Activated CD4-positive, alpha-beta T cell treated with anti-CD3 and anti-CD28 coated beads, Interleukin-2, amount 10 ng/mL, durations not matched to agents 7 days and 5 days (primary cell): ENCODE measurements around the gene KLHDC10. TPM values are rescaled to one million over a fixed set of nuclear protein-coding genes. Genes with fewer than 3 reads are reported as not detected.

Experiments used
- CTCF ChIA-PET: fragments of 350-600 bp; sonication (Branson Sonifier 250); formaldehyde crosslinking; loops from one replicate; lab custom pipeline; 2021; ENCODE audit warnings: antibody characterized with exemption; lab: Charles Lee
- POLR2A ChIA-PET: fragments of 350-600 bp; sonication (Branson Sonifier 250); formaldehyde crosslinking; loops from one replicate; lab custom pipeline; 2021; ENCODE audit warnings: antibody characterized with exemption; lab: Charles Lee
- DNase-seq: peaks from one replicate; pipeline ENCODE4 v3.0.0-alpha.2; 2020
- H3K27ac Mint-ChIP-seq: one replicate; pipeline ENCODE4 v1.8.0; 2021; ENCODE audit warnings: mild to moderate bottlenecking, moderate library complexity, mixed read lengths
- H3K27me3 Mint-ChIP-seq: one replicate; pipeline ENCODE4 v1.8.0; 2021; ENCODE audit warnings: mixed read lengths
- H3K36me3 Mint-ChIP-seq: one replicate; pipeline ENCODE4 v1.8.0; 2021; ENCODE audit warnings: low read depth, mixed read lengths
- H3K4me1 Mint-ChIP-seq: one replicate; pipeline ENCODE4 v1.8.0; 2021; ENCODE audit warnings: mixed read lengths
- H3K4me3 Mint-ChIP-seq: one replicate; pipeline ENCODE4 v1.8.0; 2021; ENCODE audit warnings: mild to moderate bottlenecking, moderate library complexity, mixed read lengths
- H3K9me3 Mint-ChIP-seq: one replicate; pipeline ENCODE4 v1.8.0; 2021; ENCODE audit warnings: mixed read lengths
- total RNA-seq, 2 experiments: library from RNA; stranded (reverse); gene quantifications; one replicate each; pipeline ENCODE4 v1.2.3, GENCODE V29; 2021

Gene KLHDC10
- total RNA-seq, 2 experiments from 2014 or later: 14.6 to 16.7 TPM

GRCh38 chr7:130129011-130129411, 58.7 kb downstream of the KLHDC10 start:
- Mint-ChIP-seq H3K27ac (no peak overlapping the region), H3K27me3 (no peaks in the 10 kb centered on the region), H3K4me3 (no peak overlapping the region), H3K36me3 (peaks cover 23% of the 10 kb centered on the region), H3K9me3 (no peaks in the 10 kb centered on the region), H3K4me1 (no peaks in the 10 kb centered on the region)
- POLR2A ChIA-PET: no interaction called here
- DNase-seq: no peak
- CTCF ChIA-PET: no interaction called here

- Mint-ChIP-seq H3K4me3 (no peak overlapping the region), H3K27ac (no peak overlapping the region), H3K9me3 (no peaks in the 10 kb centered on the region), H3K36me3 (peaks cover 32% of the 10 kb centered on the region), H3K27me3 (no peaks in the 10 kb centered on the region), H3K4me1 (peaks cover 10% of the 10 kb centered on the region)
- ChIA-PET POLR2A (no interaction called here), CTCF (interaction anchor here (0.6 to 1.1 kb wide), 3 partner anchors 24 to 61 kb away, joined by 3 to 5 read pairs (median 3); no protein-coding TSS in a partner anchor)
- DNase-seq: no peak
Measured at GRCh38 chr7:130131191-130131834, 61.0 kb downstream of the KLHDC10 start.

GRCh38 chr7:130131964-130132875, 61.9 kb downstream of the KLHDC10 start:
- Mint-ChIP-seq H3K9me3 (no peaks in the 10 kb centered on the region), H3K4me1 (peaks cover 18% of the 10 kb centered on the region), H3K27ac (no peak overlapping the region), H3K4me3 (no peak overlapping the region), H3K36me3 (peaks cover 35% of the 10 kb centered on the region), H3K27me3 (no peaks in the 10 kb centered on the region)
- ChIA-PET POLR2A (no interaction called here), CTCF (interaction anchor here (0.6 to 1.1 kb wide), 4 partner anchors 18 to 62 kb away, joined by 3 to 5 read pairs (median 3); no protein-coding TSS in a partner anchor)
- DNase-seq: no peak

- POLR2A ChIA-PET: no interaction called here
- H3K27ac Mint-ChIP-seq: no peak overlapping the region
- H3K27me3 Mint-ChIP-seq: no peaks in the 10 kb centered on the region
- CTCF ChIA-PET: interaction anchor here (0.7 to 1.2 kb wide), 3 partner anchors 11 to 24 kb away, joined by 3 to 4 read pairs (median 3); no protein-coding TSS in a partner anchor
- no peaks in the 10 kb centered on the region for H3K9me3 Mint-ChIP-seq
- no peak for DNase-seq
- H3K4me3 Mint-ChIP-seq: no peak overlapping the region
- peaks cover 18% of the 10 kb centered on the region for H3K4me1 Mint-ChIP-seq
- H3K36me3 Mint-ChIP-seq: peaks cover 40% of the 10 kb centered on the region
Measured at GRCh38 chr7:130133029-130133782, 62.9 kb downstream of the KLHDC10 start.

GRCh38 chr7:130134106-130134636, 63.8 kb downstream of the KLHDC10 start:
- no peak overlapping the region for H3K27ac Mint-ChIP-seq
- peaks cover 18% of the 10 kb centered on the region for H3K4me1 Mint-ChIP-seq
- POLR2A ChIA-PET: interaction anchor here (0.7 kb wide), 1 partner anchor 22 kb away, joined by 4 read pairs; no protein-coding TSS in a partner anchor
- H3K4me3 Mint-ChIP-seq: no peak overlapping the region
- peaks cover 37% of the 10 kb centered on the region for H3K36me3 Mint-ChIP-seq
- CTCF ChIA-PET: interaction anchor here (0.6 to 1.6 kb wide), 5 partner anchors 10 to 62 kb away, joined by 3 to 4 read pairs (median 4); no protein-coding TSS in a partner anchor
- no peaks in the 10 kb centered on the region for H3K27me3 Mint-ChIP-seq
- no peak for DNase-seq
- H3K9me3 Mint-ChIP-seq: no peaks in the 10 kb centered on the region

GRCh38 chr7:130134726-130135125, 64.4 kb downstream of the KLHDC10 start:
- peaks cover 36% of the 10 kb centered on the region for H3K36me3 Mint-ChIP-seq

GRCh38 chr7:130135208-130136205, 65.2 kb downstream of the KLHDC10 start:
- H3K36me3 Mint-ChIP-seq: peaks cover 32% of the 10 kb centered on the region
- DNase-seq: no peak
- H3K9me3 Mint-ChIP-seq: no peaks in the 10 kb centered on the region
- no peak overlapping the region for H3K27ac Mint-ChIP-seq
- POLR2A ChIA-PET: interaction anchor here (0.7 kb wide), 1 partner anchor 23 kb away, joined by 4 read pairs; no protein-coding TSS in a partner anchor
- CTCF ChIA-PET: interaction anchor here (1.6 kb wide), 1 partner anchor 63 kb away, joined by 4 read pairs; no protein-coding TSS in a partner anchor
- H3K27me3 Mint-ChIP-seq: no peaks in the 10 kb centered on the region
- no peak overlapping the region for H3K4me3 Mint-ChIP-seq
- H3K4me1 Mint-ChIP-seq: peaks cover 21% of the 10 kb centered on the region

More at GRCh38 chr7:130134726-130135125, 64.4 kb downstream of the KLHDC10 start:
- H3K27ac Mint-ChIP-seq: no peak overlapping the region
- H3K4me1 Mint-ChIP-seq: peaks cover 18% of the 10 kb centered on the region
- CTCF ChIA-PET: interaction anchor here (0.7 to 1.6 kb wide), 3 partner anchors 9 to 62 kb away, joined by 3 to 4 read pairs (median 4); no protein-coding TSS in a partner anchor
- POLR2A ChIA-PET: interaction anchor here (0.7 kb wide), 1 partner anchor 23 kb away, joined by 4 read pairs; no protein-coding TSS in a partner anchor
- H3K4me3 Mint-ChIP-seq: no peak overlapping the region
- DNase-seq: no peak
- H3K27me3 Mint-ChIP-seq: no peaks in the 10 kb centered on the region
- H3K9me3 Mint-ChIP-seq: no peaks in the 10 kb centered on the region

GRCh38 chr7:130136579-130137167, 66.3 kb downstream of the KLHDC10 start:
- peaks cover 26% of the 10 kb centered on the region for H3K4me1 Mint-ChIP-seq
- CTCF ChIA-PET: no interaction called here
- POLR2A ChIA-PET: no interaction called here
- no peaks in the 10 kb centered on the region for H3K9me3 Mint-ChIP-seq
- H3K36me3 Mint-ChIP-seq: peaks cover 27% of the 10 kb centered on the region
- H3K27me3 Mint-ChIP-seq: no peaks in the 10 kb centered on the region
- no peak overlapping the region for H3K4me3 Mint-ChIP-seq
- no peak overlapping the region for H3K27ac Mint-ChIP-seq
- no peak for DNase-seq

- Mint-ChIP-seq H3K27ac (no peak overlapping the region), H3K4me3 (no peak overlapping the region), H3K36me3 (peaks cover 26% of the 10 kb centered on the region), H3K4me1 (peaks cover 28% of the 10 kb centered on the region), H3K9me3 (no peaks in the 10 kb centered on the region), H3K27me3 (no peaks in the 10 kb centered on the region)
- ChIA-PET CTCF (no interaction called here), POLR2A (no interaction called here)
- no peak for DNase-seq
Measured at GRCh38 chr7:130137207-130137606, 66.9 kb downstream of the KLHDC10 start.

- DNase-seq: no peak
- POLR2A ChIA-PET: no interaction called here
- H3K4me1 Mint-ChIP-seq: peaks cover 28% of the 10 kb centered on the region
- H3K27me3 Mint-ChIP-seq: no peaks in the 10 kb centered on the region
- peak overlapping the region; percentile 7 for H3K27ac Mint-ChIP-seq
- H3K4me3 Mint-ChIP-seq: no peak overlapping the region
- CTCF ChIA-PET: interaction anchor here (0.6 to 2.7 kb wide), 3 partner anchors 10 to 314 kb away, joined by 3 to 6 read pairs (median 3); no protein-coding TSS in a partner anchor
- no peaks in the 10 kb centered on the region for H3K9me3 Mint-ChIP-seq
- peaks cover 26% of the 10 kb centered on the region for H3K36me3 Mint-ChIP-seq
Measured at GRCh38 chr7:130139193-130139960, 69.0 kb downstream of the KLHDC10 start.
